ENCODE measurements around the gene RER1.

The RER1 gene, protein sequence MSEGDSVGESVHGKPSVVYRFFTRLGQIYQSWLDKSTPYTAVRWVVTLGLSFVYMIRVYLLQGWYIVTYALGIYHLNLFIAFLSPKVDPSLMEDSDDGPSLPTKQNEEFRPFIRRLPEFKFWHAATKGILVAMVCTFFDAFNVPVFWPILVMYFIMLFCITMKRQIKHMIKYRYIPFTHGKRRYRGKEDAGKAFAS

DNA sequence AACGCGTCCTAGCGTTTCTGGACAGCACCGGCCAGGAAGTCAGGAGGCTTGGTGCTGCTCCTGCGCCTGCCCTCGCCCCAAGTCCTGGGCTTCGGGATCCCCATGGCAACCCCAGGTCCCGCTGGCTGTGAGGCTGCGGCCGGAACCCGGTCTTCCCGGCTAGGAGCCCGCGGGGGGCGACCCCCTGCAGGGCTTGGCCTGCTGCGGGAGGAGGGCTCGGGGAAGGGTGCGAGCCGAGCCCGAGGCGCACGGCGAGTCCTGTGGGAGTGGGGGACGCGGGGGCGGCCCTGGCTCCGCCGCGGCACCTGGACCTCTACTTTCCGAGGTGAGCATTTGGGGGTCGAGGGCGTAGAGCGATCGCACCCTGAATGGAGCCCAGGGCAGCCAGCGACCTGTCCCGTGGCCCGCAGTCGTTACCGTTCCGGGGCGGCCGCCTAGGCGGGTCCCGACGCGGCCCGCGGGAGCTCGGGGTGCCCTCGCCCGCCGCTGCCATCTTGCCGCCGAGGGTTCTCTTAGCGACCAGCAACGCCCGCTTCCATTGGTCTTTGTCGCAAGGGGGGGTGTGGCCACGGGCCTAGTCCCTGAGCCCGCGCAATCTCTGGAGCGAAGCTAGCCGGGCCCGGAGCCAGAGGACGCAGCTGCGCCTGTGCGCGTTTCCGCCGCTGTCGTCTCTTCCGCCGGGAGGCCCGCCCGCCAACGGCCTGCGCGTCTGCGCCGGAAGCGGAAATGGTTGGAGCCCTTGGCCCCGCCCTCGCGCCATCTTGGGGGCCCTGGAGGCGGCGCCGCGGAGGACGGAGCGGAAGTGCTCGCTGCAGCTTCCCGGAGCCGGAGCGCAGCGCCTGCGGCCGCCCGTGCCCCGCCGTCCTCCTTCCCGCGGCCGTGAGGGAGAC, at the start of gene RER1, which contains the start of gene MORN1:
Gene RER1 (plus strand): TSS at position 801 of the 890 bp plus-strand sequence. CDS start 3,950 bp downstream, outside the sequence.
Gene MORN1 (minus strand): TSS at position 514 of the 890 bp plus-strand sequence. CDS start 21 bp downstream, at position 493.
- peak; percentile 98 for DNase-seq

DNA sequence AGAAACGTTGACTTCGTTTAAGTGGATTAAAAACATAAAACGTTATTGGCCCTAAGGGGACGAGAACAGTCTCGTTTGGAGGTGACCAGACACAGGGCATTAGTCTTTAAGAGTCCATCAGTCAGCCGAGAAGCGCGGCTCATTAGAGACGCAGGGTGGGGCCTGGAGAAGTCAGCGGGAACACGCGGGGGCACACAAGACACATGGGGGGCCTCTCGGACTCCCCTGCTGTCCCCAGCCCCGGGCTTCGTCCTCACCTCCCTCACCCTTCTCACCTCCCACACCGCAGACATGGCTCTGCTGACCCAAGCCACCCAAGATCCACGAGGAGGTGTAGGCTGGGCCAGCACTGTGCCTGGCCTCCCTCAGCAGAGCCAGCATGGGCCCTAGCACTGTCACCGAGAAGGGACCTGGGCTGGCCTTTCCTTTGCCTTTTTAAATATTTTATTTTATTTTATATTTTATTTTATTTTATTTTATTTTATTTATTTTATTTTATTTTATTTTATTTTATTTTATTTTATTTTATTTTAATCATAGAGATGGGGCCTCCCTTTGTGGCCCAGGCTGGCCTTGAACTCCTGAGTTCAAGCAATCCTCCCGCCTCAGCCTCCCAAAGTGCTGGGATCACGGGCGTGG, 49.1 kb upstream of the RER1 start:
- no peak for DNase-seq

DNA sequence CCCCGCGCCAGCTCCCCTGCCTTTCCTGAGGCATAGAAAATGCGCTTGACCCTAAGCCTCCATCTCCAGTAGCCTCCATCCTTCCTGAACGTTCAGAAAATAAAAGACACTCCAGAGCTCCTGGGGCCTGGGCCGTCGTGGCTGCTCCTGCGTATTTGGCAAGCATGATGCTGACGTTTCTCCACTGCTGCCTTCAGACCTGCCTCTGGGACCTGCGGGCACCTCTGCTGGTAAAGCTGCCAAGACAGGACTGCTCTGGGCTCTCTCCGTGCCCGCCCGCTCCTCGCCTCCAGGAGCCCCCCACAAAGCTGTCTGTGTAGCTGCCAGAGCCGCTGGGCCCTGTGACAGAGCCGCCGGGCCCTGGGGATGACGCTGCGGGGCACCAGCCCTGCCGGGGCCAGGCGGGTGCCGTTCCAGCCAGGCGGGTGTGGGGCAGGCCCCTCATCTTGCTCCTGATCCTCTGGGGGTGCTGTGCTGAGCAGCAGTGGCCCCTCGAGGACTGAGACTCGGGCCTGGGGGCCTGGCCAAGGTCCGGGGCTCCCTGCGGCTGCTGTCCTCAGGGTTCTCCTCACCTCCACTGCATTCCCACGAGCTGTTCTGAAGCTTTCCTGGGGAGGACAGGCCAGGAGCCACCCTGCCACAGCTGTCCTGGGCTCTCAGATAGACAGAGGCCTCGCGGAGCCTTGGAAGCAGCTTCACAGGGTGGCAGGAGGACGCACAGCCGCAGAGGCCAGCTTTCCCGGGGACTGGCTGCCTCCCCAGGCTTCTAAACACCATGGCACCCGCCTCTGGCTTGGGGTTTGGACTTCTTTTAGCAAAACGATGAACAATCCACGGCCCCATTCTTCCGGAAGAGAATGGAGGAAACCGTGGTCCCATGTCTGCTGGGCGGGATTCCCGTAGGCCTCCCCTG, 48.4 kb upstream of the RER1 start:
- no peak for DNase-seq

- DNase-seq, result no peak
These were observed 47.4 kb upstream of the RER1 start for GRCh38 chr1:2344121-2344681.

DNA sequence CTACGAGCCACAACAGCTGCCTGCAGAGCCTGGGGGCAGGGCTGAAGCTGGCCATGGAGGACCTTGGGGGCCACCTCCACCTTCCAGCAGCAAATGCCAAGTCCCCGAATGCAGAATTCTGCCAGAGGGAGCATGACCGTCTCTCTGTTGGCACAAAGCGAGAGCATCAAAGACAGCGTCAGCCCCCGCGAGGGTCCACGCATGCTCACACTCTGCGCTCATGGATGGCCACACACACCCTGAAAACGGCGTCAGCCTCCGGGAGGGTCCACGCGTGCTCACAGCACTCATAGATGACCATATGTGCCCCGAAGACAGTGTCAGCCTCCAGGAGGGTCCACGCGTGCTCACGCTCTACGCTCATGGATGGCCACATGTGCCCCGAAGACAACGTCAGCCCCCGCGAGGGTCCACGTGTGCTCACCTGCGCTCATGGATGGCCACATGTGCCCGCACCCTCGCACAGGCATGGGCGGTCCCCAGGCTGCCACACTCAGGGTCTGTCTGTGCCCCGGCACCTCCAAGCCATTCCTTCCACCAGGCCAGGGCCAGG, 46.8 kb upstream of the RER1 start:
- DNase-seq, result no peak

GRCh38 chr1:2345297-2346075, 46.2 kb upstream of the RER1 start:
- DNase-seq, result no peak

DNA sequence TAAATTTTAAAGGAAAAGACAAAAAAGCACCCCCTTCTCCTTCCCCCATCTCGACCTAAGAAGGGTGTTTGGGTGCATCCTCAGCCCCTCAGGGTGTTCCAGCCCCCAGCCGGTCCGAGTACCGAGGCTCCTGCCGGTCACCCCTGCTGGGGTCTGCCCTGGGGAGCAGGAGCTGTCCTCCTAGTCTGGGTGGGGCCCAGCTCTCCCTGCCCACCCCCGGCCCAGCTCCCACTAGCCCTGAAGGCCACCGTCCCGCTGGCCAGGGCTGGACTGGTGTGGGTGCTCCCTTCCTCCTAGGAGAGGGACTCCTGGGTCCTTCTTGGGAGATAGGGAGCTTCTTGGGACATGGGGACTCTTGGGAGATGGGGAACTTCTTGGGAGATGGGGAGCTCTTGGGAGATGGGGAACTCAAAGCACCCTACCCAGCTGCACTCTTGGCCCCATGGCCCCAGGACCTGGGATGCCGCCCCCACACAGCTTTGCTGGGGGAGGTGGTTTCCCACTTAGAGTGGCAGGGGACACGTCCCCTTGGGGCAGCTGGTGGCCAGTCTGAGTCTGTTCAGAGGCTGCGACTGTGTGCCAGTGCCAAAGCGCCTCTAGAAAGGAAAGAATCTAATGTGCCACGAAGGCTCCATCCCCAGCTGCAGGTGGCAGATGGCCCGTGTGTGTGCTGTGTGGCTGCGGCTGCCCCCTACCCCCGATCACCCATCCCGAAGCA, 44.8 kb upstream of the RER1 start:
- DNase-seq, result no peak

DNA sequence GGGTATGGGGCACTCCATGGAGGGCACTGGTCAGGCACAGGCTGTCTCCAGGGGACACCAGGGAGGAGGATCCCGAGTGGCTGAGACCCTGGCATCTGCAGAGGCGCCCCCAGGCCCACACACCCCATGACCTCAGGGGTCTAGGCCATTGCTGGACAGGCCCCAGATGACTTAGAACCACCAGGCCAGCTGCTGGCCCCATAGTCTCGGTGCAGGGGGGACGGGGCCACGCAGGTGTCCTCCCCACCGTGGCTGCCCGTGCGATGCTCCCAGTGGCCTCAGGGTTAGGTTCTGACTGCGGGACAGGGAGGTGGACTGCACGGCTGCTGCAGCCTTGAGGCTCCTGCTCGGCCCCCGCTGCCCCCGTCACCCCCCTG, 44.2 kb upstream of the RER1 start:
- no peak for DNase-seq

DNA sequence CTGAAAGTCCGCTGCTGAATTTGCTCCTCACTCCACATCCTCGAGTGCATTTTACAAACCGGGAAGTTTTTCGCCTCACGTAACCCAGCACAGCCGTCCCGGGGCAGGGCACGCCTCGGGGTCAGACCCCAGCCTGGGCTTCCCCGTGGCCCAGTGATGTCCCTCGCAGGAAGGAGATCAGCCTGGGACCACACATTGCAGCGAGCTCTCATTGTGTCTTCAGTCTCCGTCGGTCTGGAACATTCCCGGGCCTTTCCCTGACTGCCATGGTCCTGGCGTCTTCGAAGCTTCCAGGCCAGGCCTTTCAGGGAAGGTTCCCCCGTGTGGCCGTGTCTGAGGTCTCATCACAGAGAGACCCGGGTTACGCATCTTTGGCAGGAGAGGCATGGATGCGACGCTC, 43.7 kb upstream of the RER1 start:
- no peak for DNase-seq

GRCh38 chr1:2348346-2349325, 43.0 kb upstream of the RER1 start:
- no peak for DNase-seq

GRCh38 chr1:2349806-2350205, 41.8 kb upstream of the RER1 start:
- no peak for DNase-seq

GRCh38 chr1:2350501-2350900, 41.1 kb upstream of the RER1 start:
- no peak for DNase-seq

- no peak for DNase-seq
These were observed 40.6 kb upstream of the RER1 start for GRCh38 chr1:2350911-2351655.

- no peak for DNase-seq
These were observed 39.9 kb upstream of the RER1 start for GRCh38 chr1:2351723-2352122.

DNA sequence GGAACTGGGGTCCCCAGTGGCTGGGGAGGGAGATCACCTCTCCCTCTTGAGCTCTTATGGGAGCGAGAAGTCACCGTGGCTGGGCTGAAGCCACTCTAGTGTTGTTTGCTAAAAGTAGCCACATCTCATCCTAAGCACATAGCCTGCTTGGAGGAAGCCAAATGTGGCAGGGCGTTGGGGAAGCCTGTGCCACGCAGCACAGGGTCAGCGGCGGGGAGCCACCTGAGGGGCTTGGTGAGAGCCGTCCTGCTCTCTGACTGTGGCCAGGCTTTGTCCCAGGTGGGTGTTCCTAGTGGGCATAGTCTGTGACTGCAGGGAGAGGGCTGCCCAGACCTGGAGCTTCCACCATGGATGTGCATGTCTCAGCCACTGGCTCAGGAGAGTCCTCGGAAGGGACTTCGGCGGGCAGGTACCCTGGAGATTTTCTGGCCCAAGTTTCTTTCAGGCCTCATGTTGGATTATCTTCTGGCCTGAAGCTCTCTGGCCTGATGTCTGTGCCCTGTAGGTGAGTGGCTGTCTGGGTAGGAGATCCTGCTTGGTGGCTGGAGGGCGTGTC, 39.2 kb upstream of the RER1 start:
- no peak for DNase-seq

GRCh38 chr1:2352897-2353550, 38.6 kb upstream of the RER1 start:
- no peak for DNase-seq

All from stimulated activated CD4-positive, alpha-beta T cell treated with anti-CD3 and anti-CD28 coated beads, Interleukin-2, amount 100 ng/mL, for 24 hours (primary cell).